NT2/D1 (cell line): ENCODE results near the gene INSIG2.

Experiments
- DNase-seq: peaks from one replicate; pipeline ENCODE4 v3.0.0-alpha.2; 2011; ENCODE audit warnings: low read depth, low spot score
- H3K27me3 ChIP-seq: 2 replicates; pipeline ENCODE4 v1.6.0; 2011; ENCODE audit warnings: mild to moderate bottlenecking; ENCODE audit not compliant: insufficient read length, insufficient read depth
- H3K36me3 ChIP-seq: 2 replicates; pipeline ENCODE4 v1.6.1; 2011; ENCODE audit warnings: mild to moderate bottlenecking, low read length, mixed read lengths; ENCODE audit not compliant: insufficient read depth, insufficient read length
- H3K4me1 ChIP-seq: 2 replicates; pipeline ENCODE4 v1.5.1; 2011; ENCODE audit not compliant: insufficient read depth, insufficient read length
- H3K4me3 ChIP-seq: 2 replicates; pipeline ENCODE4 v1.5.1; 2011; ENCODE audit warnings: low read depth; ENCODE audit not compliant: insufficient read length
- H3K9ac ChIP-seq: 2 replicates; pipeline ENCODE4 v1.6.0; 2011; ENCODE audit warnings: low read depth; ENCODE audit not compliant: insufficient read length
- H3K9me3 ChIP-seq: 2 replicates; pipeline ENCODE4 v1.5.1; 2011; ENCODE audit warnings: mild to moderate bottlenecking, low read length; ENCODE audit not compliant: insufficient read depth
- SUZ12 ChIP-seq: IDR thresholded peaks from 2 replicates; pipeline ENCODE4 v1.6.1; 2011; ENCODE audit not compliant: insufficient read length, insufficient read depth; ENCODE audit errors: extremely low read depth
- YY1 ChIP-seq: IDR thresholded peaks from 2 replicates; pipeline ENCODE4 v1.6.1; 2011; ENCODE audit not compliant: insufficient read length, insufficient read depth
- ZNF274 ChIP-seq: IDR thresholded peaks from 2 replicates; pipeline ENCODE4 v1.6.1; 2011; ENCODE audit warnings: mild to moderate bottlenecking, low read depth, low read length

Gene INSIG2

GRCh38 chr2:118134650-118135049, 46.4 kb downstream of the INSIG2 start:
- H3K4me3 ChIP-seq, result no peak overlapping the region
- TF ChIP-seq SUZ12 (no peak), ZNF274 (no peak), YY1 (no peak)
- H3K4me1 ChIP-seq, result no peaks in the 10 kb centered on the region
- H3K36me3 ChIP-seq, result no peaks in the 10 kb centered on the region
- no peak for DNase-seq
- no peak overlapping the region for H3K9ac ChIP-seq
- no peaks in the 10 kb centered on the region for H3K9me3 ChIP-seq
- H3K27me3 ChIP-seq, result no peaks in the 10 kb centered on the region

GRCh38 chr2:118145207-118145606, 56.9 kb downstream of the INSIG2 start:
- H3K9me3 ChIP-seq, result peaks cover 9% of the 10 kb centered on the region
- no peaks in the 10 kb centered on the region for H3K27me3 ChIP-seq
- no peak overlapping the region for H3K9ac ChIP-seq
- H3K36me3 ChIP-seq, result no peaks in the 10 kb centered on the region
- H3K4me1 ChIP-seq, result no peaks in the 10 kb centered on the region
- no peak for DNase-seq
- TF ChIP-seq YY1 (no peak), SUZ12 (no peak), ZNF274 (no peak)
- H3K4me3 ChIP-seq, result no peak overlapping the region

- no peak overlapping the region for H3K9ac ChIP-seq
- H3K4me3 ChIP-seq, result no peak overlapping the region
- peaks cover 9% of the 10 kb centered on the region for H3K9me3 ChIP-seq
- TF ChIP-seq YY1, result no peak
- TF ChIP-seq SUZ12, result no peak
- no peak for TF ChIP-seq ZNF274
- DNase-seq, result no peak
- no peaks in the 10 kb centered on the region for H3K36me3 ChIP-seq
- no peaks in the 10 kb centered on the region for H3K27me3 ChIP-seq
- H3K4me1 ChIP-seq, result no peaks in the 10 kb centered on the region
Measured at GRCh38 chr2:118145806-118146205, 57.5 kb downstream of the INSIG2 start.

GRCh38 chr2:118146315-118147283, 58.3 kb downstream of the INSIG2 start:
- TF ChIP-seq SUZ12, result no peak
- TF ChIP-seq ZNF274, result no peak
- TF ChIP-seq YY1, result no peak
- no peak for DNase-seq
- H3K36me3 ChIP-seq, result no peaks in the 10 kb centered on the region
- H3K4me1 ChIP-seq, result no peaks in the 10 kb centered on the region
- H3K9me3 ChIP-seq, result peaks cover 9% of the 10 kb centered on the region
- H3K4me3 ChIP-seq, result no peak overlapping the region
- no peak overlapping the region for H3K9ac ChIP-seq
- H3K27me3 ChIP-seq, result no peaks in the 10 kb centered on the region

GRCh38 chr2:118148133-118148532, 59.9 kb downstream of the INSIG2 start:
- no peaks in the 10 kb centered on the region for H3K36me3 ChIP-seq
- H3K9me3 ChIP-seq, result peaks cover 7% of the 10 kb centered on the region
- no peaks in the 10 kb centered on the region for H3K27me3 ChIP-seq
- H3K9ac ChIP-seq, result no peak overlapping the region
- no peak overlapping the region for H3K4me3 ChIP-seq
- TF ChIP-seq ZNF274 (no peak), SUZ12 (no peak), YY1 (no peak)
- H3K4me1 ChIP-seq, result no peaks in the 10 kb centered on the region
- DNase-seq, result no peak

- Histone ChIP-seq H3K9me3 (peaks cover under 1% of the 10 kb centered on the region; the same call in 1 of the 2 replicates), H3K4me1 (no peaks in the 10 kb centered on the region), H3K9ac (no peak overlapping the region), H3K27me3 (no peaks in the 10 kb centered on the region), H3K36me3 (no peaks in the 10 kb centered on the region), H3K4me3 (no peak overlapping the region)
- no peak for DNase-seq
- TF ChIP-seq ZNF274, result no peak
- no peak for TF ChIP-seq SUZ12
- no peak for TF ChIP-seq YY1
Measured at GRCh38 chr2:118148809-118149208, 60.5 kb downstream of the INSIG2 start.

- Histone ChIP-seq H3K27me3 (no peaks in the 10 kb centered on the region), H3K9me3 (no peaks in the 10 kb centered on the region), H3K9ac (no peak overlapping the region), H3K4me1 (no peaks in the 10 kb centered on the region), H3K4me3 (no peak overlapping the region), H3K36me3 (no peaks in the 10 kb centered on the region)
- no peak for TF ChIP-seq YY1
- no peak for TF ChIP-seq ZNF274
- no peak for TF ChIP-seq SUZ12
- no peak for DNase-seq
Measured at GRCh38 chr2:118150294-118150693, 62.0 kb downstream of the INSIG2 start.

GRCh38 chr2:118151831-118152230, 63.6 kb downstream of the INSIG2 start:
- TF ChIP-seq ZNF274 (no peak), YY1 (no peak), SUZ12 (no peak)
- no peaks in the 10 kb centered on the region for H3K4me1 ChIP-seq
- H3K36me3 ChIP-seq, result no peaks in the 10 kb centered on the region
- H3K4me3 ChIP-seq, result no peak overlapping the region
- no peaks in the 10 kb centered on the region for H3K27me3 ChIP-seq
- DNase-seq, result no peak
- no peak overlapping the region for H3K9ac ChIP-seq
- no peaks in the 10 kb centered on the region for H3K9me3 ChIP-seq
